ENCODE results near the gene KNCN. TPM values are rescaled to one million over a fixed set of nuclear protein-coding genes. Genes with fewer than 3 reads are reported as not detected.

KNCN gene
- total and polyA plus RNA-seq, 2 experiments from 2014 or later = not detected

DNA sequence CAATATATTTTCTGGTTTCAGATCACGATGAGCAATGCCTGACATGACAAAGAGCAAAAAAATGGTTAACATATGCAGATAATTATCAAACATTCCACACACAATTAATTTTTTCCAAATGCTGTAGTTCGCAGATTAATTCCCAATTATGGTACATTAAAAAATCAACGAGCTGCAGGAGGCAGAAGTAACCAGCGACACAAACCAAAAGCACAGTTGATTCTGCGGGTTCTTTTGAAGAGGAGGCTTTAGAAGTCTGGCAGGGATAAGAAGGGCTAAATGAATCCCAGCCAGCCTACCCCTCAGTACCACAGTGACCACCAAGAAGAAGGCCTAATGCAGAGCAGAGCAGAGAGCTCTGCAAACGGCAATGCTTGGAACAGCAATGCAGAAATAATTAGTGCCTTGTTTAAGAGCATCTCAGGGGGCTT lies 17.0 kb upstream of the KNCN start:
- peak; percentile 56 for ATAC-seq
- TF ChIP-seq, protein P1, sequence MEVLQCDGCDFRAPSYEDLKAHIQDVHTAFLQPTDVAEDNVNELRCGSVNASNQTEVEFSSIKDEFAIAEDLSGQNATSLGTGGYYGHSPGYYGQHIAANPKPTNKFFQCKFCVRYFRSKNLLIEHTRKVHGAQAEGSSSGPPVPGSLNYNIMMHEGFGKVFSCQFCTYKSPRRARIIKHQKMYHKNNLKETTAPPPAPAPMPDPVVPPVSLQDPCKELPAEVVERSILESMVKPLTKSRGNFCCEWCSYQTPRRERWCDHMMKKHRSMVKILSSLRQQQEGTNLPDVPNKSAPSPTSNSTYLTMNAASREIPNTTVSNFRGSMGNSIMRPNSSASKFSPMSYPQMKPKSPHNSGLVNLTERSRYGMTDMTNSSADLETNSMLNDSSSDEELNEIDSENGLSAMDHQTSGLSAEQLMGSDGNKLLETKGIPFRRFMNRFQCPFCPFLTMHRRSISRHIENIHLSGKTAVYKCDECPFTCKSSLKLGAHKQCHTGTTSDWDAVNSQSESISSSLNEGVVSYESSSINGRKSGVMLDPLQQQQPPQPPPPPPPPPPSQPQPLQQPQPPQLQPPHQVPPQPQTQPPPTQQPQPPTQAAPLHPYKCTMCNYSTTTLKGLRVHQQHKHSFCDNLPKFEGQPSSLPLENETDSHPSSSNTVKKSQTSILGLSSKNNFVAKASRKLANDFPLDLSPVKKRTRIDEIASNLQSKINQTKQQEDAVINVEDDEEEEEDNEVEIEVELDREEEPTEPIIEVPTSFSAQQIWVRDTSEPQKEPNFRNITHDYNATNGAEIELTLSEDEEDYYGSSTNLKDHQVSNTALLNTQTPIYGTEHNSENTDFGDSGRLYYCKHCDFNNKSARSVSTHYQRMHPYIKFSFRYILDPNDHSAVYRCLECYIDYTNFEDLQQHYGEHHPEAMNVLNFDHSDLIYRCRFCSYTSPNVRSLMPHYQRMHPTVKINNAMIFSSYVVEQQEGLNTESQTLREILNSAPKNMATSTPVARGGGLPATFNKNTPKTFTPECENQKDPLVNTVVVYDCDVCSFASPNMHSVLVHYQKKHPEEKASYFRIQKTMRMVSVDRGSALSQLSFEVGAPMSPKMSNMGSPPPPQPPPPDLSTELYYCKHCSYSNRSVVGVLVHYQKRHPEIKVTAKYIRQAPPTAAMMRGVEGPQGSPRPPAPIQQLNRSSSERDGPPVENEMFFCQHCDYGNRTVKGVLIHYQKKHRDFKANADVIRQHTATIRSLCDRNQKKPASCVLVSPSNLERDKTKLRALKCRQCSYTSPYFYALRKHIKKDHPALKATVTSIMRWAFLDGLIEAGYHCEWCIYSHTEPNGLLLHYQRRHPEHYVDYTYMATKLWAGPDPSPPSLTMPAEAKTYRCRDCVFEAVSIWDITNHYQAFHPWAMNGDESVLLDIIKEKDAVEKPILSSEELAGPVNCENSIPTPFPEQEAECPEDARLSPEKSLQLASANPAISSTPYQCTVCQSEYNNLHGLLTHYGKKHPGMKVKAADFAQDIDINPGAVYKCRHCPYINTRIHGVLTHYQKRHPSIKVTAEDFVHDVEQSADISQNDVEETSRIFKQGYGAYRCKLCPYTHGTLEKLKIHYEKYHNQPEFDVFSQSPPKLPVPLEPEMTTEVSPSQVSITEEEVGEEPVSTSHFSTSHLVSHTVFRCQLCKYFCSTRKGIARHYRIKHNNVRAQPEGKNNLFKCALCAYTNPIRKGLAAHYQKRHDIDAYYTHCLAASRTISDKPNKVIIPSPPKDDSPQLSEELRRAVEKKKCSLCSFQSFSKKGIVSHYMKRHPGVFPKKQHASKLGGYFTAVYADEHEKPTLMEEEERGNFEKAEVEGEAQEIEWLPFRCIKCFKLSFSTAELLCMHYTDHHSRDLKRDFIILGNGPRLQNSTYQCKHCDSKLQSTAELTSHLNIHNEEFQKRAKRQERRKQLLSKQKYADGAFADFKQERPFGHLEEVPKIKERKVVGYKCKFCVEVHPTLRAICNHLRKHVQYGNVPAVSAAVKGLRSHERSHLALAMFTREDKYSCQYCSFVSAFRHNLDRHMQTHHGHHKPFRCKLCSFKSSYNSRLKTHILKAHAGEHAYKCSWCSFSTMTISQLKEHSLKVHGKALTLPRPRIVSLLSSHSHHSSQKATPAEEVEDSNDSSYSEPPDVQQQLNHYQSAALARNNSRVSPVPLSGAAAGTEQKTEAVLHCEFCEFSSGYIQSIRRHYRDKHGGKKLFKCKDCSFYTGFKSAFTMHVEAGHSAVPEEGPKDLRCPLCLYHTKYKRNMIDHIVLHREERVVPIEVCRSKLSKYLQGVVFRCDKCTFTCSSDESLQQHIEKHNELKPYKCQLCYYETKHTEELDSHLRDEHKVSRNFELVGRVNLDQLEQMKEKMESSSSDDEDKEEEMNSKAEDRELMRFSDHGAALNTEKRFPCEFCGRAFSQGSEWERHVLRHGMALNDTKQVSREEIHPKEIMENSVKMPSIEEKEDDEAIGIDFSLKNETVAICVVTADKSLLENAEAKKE (CRISPR knock-in tag; IDR thresholded peaks at IDR 0.05) = no peak
- no peak for TF ChIP-seq EZH2phosphoT487 (IDR thresholded peaks at IDR 0.05; ENCODE audit: unreplicated experiment)
- no peak for TF ChIP-seq STAT1 (IDR thresholded peaks at IDR 0.05; ENCODE audit: unreplicated experiment)
- TF ChIP-seq JUNB (IDR thresholded peaks at IDR 0.05; ENCODE audit: unreplicated experiment) = no peak
- TF ChIP-seq ZNF331 (CRISPR knock-in tag; IDR thresholded peaks at IDR 0.05; ENCODE audit: low read depth) = no peak
- TF ChIP-seq, protein P2, sequence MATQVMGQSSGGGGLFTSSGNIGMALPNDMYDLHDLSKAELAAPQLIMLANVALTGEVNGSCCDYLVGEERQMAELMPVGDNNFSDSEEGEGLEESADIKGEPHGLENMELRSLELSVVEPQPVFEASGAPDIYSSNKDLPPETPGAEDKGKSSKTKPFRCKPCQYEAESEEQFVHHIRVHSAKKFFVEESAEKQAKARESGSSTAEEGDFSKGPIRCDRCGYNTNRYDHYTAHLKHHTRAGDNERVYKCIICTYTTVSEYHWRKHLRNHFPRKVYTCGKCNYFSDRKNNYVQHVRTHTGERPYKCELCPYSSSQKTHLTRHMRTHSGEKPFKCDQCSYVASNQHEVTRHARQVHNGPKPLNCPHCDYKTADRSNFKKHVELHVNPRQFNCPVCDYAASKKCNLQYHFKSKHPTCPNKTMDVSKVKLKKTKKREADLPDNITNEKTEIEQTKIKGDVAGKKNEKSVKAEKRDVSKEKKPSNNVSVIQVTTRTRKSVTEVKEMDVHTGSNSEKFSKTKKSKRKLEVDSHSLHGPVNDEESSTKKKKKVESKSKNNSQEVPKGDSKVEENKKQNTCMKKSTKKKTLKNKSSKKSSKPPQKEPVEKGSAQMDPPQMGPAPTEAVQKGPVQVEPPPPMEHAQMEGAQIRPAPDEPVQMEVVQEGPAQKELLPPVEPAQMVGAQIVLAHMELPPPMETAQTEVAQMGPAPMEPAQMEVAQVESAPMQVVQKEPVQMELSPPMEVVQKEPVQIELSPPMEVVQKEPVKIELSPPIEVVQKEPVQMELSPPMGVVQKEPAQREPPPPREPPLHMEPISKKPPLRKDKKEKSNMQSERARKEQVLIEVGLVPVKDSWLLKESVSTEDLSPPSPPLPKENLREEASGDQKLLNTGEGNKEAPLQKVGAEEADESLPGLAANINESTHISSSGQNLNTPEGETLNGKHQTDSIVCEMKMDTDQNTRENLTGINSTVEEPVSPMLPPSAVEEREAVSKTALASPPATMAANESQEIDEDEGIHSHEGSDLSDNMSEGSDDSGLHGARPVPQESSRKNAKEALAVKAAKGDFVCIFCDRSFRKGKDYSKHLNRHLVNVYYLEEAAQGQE (IDR thresholded peaks at IDR 0.05; ENCODE audit: unreplicated experiment) = no peak
- no peak for TF ChIP-seq EZH2 (IDR thresholded peaks at IDR 0.05; ENCODE audit: low read depth, unreplicated experiment)
- TF ChIP-seq, protein P3, sequence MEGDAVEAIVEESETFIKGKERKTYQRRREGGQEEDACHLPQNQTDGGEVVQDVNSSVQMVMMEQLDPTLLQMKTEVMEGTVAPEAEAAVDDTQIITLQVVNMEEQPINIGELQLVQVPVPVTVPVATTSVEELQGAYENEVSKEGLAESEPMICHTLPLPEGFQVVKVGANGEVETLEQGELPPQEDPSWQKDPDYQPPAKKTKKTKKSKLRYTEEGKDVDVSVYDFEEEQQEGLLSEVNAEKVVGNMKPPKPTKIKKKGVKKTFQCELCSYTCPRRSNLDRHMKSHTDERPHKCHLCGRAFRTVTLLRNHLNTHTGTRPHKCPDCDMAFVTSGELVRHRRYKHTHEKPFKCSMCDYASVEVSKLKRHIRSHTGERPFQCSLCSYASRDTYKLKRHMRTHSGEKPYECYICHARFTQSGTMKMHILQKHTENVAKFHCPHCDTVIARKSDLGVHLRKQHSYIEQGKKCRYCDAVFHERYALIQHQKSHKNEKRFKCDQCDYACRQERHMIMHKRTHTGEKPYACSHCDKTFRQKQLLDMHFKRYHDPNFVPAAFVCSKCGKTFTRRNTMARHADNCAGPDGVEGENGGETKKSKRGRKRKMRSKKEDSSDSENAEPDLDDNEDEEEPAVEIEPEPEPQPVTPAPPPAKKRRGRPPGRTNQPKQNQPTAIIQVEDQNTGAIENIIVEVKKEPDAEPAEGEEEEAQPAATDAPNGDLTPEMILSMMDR (conservative IDR thresholded peaks at IDR 0.05; ENCODE audit: low read depth in 2 of 2) = no peak
- no peak for TF ChIP-seq NANOG (IDR thresholded peaks at IDR 0.05; ENCODE audit: borderline replicate concordance)
- TF ChIP-seq, protein P4, sequence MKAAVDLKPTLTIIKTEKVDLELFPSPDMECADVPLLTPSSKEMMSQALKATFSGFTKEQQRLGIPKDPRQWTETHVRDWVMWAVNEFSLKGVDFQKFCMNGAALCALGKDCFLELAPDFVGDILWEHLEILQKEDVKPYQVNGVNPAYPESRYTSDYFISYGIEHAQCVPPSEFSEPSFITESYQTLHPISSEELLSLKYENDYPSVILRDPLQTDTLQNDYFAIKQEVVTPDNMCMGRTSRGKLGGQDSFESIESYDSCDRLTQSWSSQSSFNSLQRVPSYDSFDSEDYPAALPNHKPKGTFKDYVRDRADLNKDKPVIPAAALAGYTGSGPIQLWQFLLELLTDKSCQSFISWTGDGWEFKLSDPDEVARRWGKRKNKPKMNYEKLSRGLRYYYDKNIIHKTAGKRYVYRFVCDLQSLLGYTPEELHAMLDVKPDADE (IDR thresholded peaks at IDR 0.05) = no peak
- no peak for TF ChIP-seq CREB1 (CRISPR knock-in tag; IDR thresholded peaks at IDR 0.05; ENCODE audit: low read depth)
- no peak for TF ChIP-seq POLR2AphosphoS5 (IDR thresholded peaks at IDR 0.05; ENCODE audit: low read depth)
- no peak for TF ChIP-seq ZNF114 (CRISPR knock-in tag; IDR thresholded peaks at IDR 0.05)
- no peaks in the 10 kb centered on the region for H3F3A ChIP-seq (replicated peaks; ENCODE audit: low read depth)
- no peaks in the 10 kb centered on the region for H3K9me2 ChIP-seq (ENCODE audit: insufficient read depth)
- no peaks in the 10 kb centered on the region for H4K20me1 ChIP-seq (replicated peaks; ENCODE audit: insufficient read depth)
- H3K36me3 ChIP-seq (ENCODE audit: insufficient read depth) = no peaks in the 10 kb centered on the region
- no peaks in the 10 kb centered on the region for H3K79me2 ChIP-seq (replicated peaks; ENCODE audit: insufficient read depth)
- Mint-ChIP-seq H3K9me3 (no peaks in the 10 kb centered on the region), H3K4me3 (no peak overlapping the region), H3K27me3 (ENCODE audit: insufficient read depth, low read depth, poor library complexity) (peaks cover under 1% of the 10 kb centered on the region), H3K4me1 (peaks cover 15% of the 10 kb centered on the region), H3K36me3 (ENCODE audit: low read depth) (no peaks in the 10 kb centered on the region), H3K27ac (no peak overlapping the region)
- no peak overlapping the region for H3K27ac ChIP-seq (ENCODE audit: low read depth)
- H3K4me1 ChIP-seq (ENCODE audit: insufficient read depth) = no peaks in the 10 kb centered on the region
- no peak overlapping the region for H3K4me3 ChIP-seq
- no peaks in the 10 kb centered on the region for H3K27me3 ChIP-seq (ENCODE audit: insufficient read depth)
- no peak for DNase-seq (ENCODE audit: low spot score)
- no peak overlapping the region for H3K4me2 ChIP-seq
- H2AFZ ChIP-seq = no peak overlapping the region
